Fibroblast of villous mesenchyme (primary cell): ENCODE results near the gene MAN1C1. TPM values are rescaled to one million over a fixed set of nuclear protein-coding genes. Genes with fewer than 3 reads are reported as not detected.
A peak's percentile ranks its signal among the peaks of the same experiment; 100 is the strongest.

Experiments
- DNase-seq: peaks from one replicate; pipeline ENCODE4 v3.0.0-alpha.2; 2010; ENCODE audit warnings: low read depth
- H3K4me3 ChIP-seq: 2 replicates; pipeline ENCODE4 v1.5.1; 2011; ENCODE audit warnings: low read depth, mild to moderate bottlenecking, low read length
- total RNA-seq: library from RNA; depleted of rRNA; stranded (reverse); fragments of >200 nt; gene quantifications from 2 replicates; pipeline ENCODE4 v1.2.3, GENCODE V29; 2012
- TF ChIP-seq, protein P1 (sequence below): IDR thresholded peaks from 2 replicates; pipeline ENCODE4 v1.5.1; 2012; ENCODE audit warnings: low read depth, mild to moderate bottlenecking, low read length; ENCODE audit not compliant: insufficient read depth

The MAN1C1 gene
- total RNA-seq, 1 donor = 5.2 TPM

DNA sequence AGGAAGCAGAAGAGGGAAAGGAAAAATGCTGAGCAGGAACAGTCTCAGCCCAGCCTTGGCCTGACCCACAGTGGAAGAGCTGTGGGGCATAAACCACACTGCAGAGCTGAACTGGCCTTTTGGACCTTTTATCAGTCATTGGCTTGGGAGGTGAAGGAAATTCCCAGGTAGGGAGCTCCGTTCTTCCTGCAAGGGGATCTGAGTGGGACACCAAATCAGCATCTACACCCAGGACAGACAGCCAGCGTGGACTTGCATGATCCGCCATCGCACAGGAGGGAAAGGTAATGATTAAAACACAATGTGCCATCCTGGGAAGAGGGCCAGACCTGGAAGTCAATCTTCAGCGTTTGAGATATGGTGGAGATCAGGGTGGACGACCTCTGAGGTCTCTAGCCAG is 202.0 kb downstream of the MAN1C1 start:
- TF ChIP-seq, protein P1, sequence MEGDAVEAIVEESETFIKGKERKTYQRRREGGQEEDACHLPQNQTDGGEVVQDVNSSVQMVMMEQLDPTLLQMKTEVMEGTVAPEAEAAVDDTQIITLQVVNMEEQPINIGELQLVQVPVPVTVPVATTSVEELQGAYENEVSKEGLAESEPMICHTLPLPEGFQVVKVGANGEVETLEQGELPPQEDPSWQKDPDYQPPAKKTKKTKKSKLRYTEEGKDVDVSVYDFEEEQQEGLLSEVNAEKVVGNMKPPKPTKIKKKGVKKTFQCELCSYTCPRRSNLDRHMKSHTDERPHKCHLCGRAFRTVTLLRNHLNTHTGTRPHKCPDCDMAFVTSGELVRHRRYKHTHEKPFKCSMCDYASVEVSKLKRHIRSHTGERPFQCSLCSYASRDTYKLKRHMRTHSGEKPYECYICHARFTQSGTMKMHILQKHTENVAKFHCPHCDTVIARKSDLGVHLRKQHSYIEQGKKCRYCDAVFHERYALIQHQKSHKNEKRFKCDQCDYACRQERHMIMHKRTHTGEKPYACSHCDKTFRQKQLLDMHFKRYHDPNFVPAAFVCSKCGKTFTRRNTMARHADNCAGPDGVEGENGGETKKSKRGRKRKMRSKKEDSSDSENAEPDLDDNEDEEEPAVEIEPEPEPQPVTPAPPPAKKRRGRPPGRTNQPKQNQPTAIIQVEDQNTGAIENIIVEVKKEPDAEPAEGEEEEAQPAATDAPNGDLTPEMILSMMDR = no peak
- H3K4me3 ChIP-seq = peak overlapping the region; percentile 74
- no peak for DNase-seq

GRCh38 chr1:25819491-25820246 is 203.1 kb downstream of the MAN1C1 start, which contains the start of gene MTFR1L:
TSS of gene MTFR1L (plus strand) at chr1:25819954. CDS start at chr1:25823105, 3,151 bp downstream.
- TF ChIP-seq, protein P1 = no peak
- peak within 1 kb of the TSS; percentile 74 for H3K4me3 ChIP-seq
- peak; percentile 72 for DNase-seq

DNA sequence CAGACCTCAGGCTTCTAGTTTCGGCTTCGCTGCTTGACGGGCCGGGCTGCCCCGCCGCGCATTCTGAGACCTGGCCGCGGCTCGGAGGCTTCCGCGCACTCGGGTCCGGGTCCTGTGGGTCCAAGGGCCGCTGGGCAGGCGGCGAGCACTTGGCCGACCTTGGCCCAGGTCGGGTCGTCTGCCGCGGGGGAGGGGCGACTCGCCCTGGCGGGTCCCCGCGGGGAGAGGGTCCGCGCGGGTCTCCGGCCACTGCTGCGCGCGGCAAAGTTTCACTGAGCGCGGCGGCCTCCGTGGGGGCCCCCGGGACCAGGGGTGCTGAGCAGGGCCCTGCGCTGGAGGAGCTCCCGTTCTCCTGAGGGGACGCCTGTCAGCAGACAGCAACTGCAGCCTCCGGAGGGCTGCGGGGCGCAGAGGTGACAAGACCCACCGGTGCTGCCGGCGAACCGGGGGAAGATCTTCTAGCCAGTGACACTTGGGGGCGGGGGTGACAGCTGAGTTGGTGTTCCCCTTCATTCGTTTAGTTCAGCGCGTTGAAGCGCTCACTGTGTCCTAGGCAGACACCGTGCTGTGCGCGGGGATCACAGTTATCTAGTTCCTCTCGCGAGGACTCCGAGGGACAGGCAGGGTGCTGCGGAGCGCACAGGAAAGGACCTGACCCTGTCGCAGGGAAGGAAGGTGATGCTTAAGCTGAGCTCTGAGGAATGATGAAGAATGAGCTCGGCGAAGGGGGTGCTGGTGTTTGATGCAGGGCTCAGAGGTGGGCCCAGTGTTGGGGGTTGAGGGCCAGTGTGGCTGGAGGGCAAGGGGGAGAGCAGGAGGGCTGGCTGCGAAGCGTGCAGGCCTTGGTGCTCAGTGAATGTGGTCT is 203.9 kb downstream of the MAN1C1 start:
- peak overlapping the region; percentile 74 for H3K4me3 ChIP-seq
- peak; percentile 74 for DNase-seq
- TF ChIP-seq, protein P1 = no peak

DNA sequence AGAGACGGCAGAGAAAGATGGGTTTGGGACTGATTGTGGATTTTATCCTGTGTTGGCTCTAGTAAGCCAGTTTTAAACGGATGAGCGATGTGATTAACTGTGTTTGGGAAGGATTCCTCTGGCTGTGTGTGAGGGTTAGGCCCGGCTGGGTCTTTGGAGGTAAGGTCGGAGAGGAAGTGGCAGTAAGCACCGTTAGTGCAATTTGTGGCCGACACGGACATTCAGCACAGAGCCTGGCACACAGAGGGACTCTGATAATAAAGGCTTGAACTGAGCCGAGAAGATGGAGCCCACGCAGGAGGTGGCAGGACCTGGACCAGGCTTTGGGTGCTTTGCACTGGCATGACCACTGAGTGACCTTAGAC is 204.5 kb downstream of the MAN1C1 start:
- TF ChIP-seq, protein P1 = no peak
- peak overlapping the region; percentile 74 for H3K4me3 ChIP-seq
- DNase-seq = no peak

- H3K4me3 ChIP-seq = peak overlapping the region; percentile 74
- TF ChIP-seq, protein P1 = no peak
- DNase-seq = no peak
These were observed 205.1 kb downstream of the MAN1C1 start for GRCh38 chr1:25821630-25822091.

GRCh38 chr1:25825605-25826004 is 209.0 kb downstream of the MAN1C1 start:
- H3K4me3 ChIP-seq = no peak overlapping the region
- peak; percentile 17 for DNase-seq
- TF ChIP-seq, protein P1 = no peak
